Fibroblast of pulmonary artery (primary cell): Measurements from ENCODE around the gene SMC1B.

Source experiments
- DNase-seq: peaks from one replicate; pipeline ENCODE4 v3.0.0-alpha.2; 2010; ENCODE audit warnings: low read depth
- H3K4me3 ChIP-seq: replicated peaks from 2 replicates; pipeline ENCODE4 v1.5.1; 2011; ENCODE audit warnings: low read depth, mild to moderate bottlenecking, control low read depth, low read length, moderate library complexity
- TF ChIP-seq, protein P1 (sequence below): IDR thresholded peaks from 2 replicates; pipeline ENCODE4 v1.5.1; 2011; ENCODE audit warnings: mild to moderate bottlenecking, control low read depth, low read length, inconsistent platforms; ENCODE audit errors: missing control alignments

The SMC1B gene

DNA sequence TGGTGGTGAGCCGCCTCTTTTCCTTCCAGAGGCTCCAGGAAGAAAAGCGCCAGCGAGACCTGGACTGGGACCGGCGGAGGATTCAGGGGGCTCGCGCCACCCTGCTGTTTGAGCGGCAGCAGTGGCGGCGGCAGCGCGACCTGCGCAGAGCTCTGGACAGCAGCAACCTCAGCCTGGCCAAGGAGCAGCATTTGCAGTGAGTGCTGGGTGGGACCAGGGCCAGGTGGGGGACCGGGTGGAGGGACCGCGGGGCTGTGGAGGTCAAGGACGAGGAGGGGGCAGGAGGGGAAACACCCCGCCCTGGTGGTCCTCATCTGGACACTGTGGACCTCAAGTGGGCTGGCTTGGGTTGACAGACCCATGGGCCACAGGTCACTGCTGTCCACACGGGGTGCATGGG, 17.5 kb upstream of the SMC1B start:
- H3K4me3 ChIP-seq: no peak overlapping the region
- TF ChIP-seq, protein P1, sequence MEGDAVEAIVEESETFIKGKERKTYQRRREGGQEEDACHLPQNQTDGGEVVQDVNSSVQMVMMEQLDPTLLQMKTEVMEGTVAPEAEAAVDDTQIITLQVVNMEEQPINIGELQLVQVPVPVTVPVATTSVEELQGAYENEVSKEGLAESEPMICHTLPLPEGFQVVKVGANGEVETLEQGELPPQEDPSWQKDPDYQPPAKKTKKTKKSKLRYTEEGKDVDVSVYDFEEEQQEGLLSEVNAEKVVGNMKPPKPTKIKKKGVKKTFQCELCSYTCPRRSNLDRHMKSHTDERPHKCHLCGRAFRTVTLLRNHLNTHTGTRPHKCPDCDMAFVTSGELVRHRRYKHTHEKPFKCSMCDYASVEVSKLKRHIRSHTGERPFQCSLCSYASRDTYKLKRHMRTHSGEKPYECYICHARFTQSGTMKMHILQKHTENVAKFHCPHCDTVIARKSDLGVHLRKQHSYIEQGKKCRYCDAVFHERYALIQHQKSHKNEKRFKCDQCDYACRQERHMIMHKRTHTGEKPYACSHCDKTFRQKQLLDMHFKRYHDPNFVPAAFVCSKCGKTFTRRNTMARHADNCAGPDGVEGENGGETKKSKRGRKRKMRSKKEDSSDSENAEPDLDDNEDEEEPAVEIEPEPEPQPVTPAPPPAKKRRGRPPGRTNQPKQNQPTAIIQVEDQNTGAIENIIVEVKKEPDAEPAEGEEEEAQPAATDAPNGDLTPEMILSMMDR: no peak
- no peak for DNase-seq

DNA sequence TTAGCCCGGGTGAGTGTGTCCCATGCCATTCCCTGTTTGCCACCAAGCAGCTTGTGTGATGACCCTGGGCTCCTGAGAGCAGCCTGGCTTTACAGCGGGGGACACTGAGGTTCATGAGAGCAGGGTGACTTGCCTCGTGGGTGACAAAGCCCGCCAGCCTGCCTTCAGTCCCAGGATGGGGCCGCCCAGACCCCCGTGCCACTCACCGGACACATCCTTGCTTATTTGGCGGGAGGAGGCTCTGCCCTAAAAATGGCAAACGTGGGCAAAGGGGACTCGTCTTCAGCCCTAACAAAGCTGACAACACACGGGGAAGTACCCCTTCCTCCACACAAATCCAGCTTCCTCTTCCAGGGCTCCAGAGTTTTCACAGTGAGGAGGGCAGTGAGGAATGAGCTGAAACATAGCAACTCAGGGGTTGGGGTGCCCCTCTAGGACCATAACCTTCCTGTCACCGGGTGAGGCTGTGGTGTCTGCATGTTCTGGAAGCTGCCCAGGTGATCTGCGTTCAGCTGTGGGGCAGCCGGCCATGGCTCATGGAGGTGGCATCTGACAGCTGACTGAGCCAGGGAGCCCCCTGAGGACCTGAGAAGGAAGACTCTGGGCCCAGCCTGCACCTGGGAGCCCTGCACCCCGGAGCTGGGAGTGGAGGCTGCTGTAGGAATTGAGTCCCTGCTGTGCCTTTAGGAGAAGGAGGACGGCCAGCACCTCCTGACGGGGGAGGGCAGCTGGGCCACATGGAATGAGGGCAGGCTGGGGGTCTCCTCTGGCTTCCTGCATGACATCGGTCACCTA, 16.8 kb upstream of the SMC1B start:
- DNase-seq: no peak
- H3K4me3 ChIP-seq: no peak overlapping the region
- TF ChIP-seq, protein P1: no peak

DNA sequence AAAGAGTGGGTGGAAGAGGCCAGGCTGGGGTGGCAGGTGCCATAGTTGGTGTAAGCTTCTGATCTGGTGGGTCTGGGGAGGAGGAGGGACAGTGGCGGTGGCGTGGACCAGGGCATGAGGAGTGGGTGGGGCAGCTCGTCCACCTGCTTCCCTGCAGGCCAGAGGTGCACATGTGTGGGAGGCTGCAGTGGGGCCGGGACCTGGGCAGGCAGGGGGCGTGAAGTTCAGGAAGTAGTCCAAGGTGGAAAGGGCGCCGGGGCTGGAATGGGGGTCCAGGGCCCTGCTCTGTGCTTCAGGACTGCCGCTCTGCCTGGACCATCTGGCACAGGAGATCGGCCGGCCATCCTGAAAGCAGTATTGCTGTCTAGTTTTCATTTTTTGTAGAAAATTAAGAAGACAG, 16.0 kb upstream of the SMC1B start:
- no peak for DNase-seq

DNA sequence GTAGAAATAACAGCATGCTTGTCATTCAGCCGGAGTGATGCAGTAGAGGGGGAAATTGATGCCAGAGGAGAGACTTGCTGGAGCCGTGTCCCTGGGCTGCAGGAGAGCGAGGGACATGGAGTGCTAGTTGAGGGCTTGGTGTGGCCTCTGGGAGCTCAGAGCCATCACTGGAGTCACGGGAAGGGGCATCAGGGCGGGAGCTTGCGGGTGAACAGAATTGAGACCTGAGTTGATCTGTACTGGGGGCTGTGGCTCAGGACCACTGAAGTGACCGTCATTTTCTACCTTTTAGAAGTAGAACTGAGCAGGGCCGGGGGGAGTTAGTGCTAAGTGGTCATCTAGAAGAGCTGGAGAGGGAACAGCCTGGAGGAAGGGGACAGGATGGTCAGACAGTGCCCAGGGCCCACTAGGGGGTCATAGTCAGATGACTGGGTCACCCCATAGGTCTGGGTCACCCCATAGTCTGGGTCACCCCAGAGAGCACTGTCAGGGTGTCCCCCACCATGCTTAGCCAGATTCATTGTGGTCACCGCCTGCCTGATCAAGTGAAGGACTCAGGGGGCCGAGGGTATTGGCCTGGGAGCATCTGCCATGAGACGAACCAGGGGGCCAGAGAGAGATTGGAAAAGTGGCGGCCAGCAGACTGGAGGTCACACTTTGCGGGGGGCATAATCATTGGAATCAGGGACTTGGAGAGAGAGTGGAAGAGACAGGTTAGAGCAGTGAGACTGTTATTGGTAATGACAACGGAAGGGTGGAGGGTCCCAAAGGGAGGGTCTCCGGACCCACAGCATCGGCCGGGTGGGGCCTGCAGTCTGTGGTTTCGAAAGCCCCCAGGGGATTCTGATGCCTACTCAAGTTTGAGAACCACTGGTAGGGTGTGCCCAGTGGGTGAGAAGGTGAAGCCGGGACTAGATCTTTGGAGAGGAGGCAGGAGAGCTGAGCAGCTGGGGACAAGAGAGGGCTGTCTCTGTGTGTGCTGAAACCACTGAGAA, 15.3 kb upstream of the SMC1B start:
- no peak for DNase-seq
- TF ChIP-seq, protein P1: no peak
- no peak overlapping the region for H3K4me3 ChIP-seq

More for the DNA sequence above, 16.0 kb upstream of the SMC1B start:
- no peak overlapping the region for H3K4me3 ChIP-seq
- TF ChIP-seq, protein P1: no peak

DNA sequence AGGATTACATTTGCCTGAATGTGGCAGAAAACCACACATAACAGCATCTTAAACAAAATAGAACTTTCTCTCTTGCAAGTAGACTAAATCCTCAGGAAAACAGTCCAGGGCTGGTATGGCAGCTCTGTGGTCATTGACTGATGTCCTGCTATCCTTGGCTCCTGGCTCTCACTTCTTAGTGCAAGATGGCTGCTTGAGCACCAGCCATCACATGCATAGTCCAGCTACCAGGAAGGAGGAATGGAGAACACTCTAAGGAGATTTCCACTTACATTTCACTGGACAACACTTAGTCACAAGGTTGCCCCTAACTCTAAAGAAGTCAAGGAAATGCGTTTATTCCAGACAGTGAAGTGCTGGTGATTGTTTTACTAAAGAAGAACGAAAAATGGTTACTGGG, 13.7 kb upstream of the SMC1B start:
- TF ChIP-seq, protein P1: no peak
- no peak for DNase-seq
- H3K4me3 ChIP-seq: no peak overlapping the region

DNA sequence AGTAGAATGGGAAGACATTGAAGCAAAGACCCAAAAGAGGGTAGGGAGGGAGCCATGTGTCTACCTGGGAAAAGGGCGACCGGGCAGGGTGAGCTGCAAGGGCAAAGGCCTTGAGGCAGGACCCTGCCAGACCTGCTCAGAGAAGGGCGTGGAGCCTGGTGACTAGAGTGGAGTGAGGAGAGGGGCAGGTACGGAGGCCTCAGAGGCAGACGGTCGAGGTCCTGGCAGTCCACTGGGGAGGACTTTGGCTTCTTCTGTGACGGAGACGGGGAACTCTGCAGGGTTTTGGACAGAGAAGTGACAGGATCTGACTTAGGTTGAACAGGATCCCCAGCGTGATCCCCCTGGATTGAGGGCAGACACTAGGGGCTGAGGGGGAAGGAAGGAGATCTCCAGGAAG, 13.0 kb upstream of the SMC1B start:
- no peak for DNase-seq
- no peak overlapping the region for H3K4me3 ChIP-seq
- TF ChIP-seq, protein P1: no peak
